H1 (cell line): ENCODE data around the gene PLAC1. TPM values are rescaled to one million over a fixed set of nuclear protein-coding genes. Genes with fewer than 3 reads are reported as not detected.

Source experiments
- CTCF ChIA-PET: fragments of 300-600 bp; sonication (Branson Sonifier 250); formaldehyde crosslinking; loops from one replicate; lab custom pipeline; 2021; ENCODE audit not compliant: partially characterized antibody; lab: Charles Lee
- POLR2A ChIA-PET: fragments of 300-600 bp; sonication (Branson Sonifier 250); formaldehyde crosslinking; loops from one replicate; lab custom pipeline; 2021; ENCODE audit warnings: inconsistent platforms; ENCODE audit not compliant: partially characterized antibody; lab: Charles Lee
- DNase-seq, 2 experiments: peaks; one replicate each; pipeline versions ENCODE4 v3.0.0 to v3.0.0-alpha.2; 2010 to 2022; ENCODE audit warnings: low spot score in 2 of 2, low read depth in 1 of 2, mixed read lengths in 1 of 2
- FAIRE-seq: peaks from 2 replicates; lab custom pipeline; 2011; peaks lifted over from hg19 to GRCh38; lab: Jason Lieb, UNC
- H2AFZ ChIP-seq: 2 replicates; pipeline ENCODE4 v1.8.1; 2012; ENCODE audit warnings: low read length, inconsistent platforms
- H2AK5ac ChIP-seq: 2 replicates; pipeline ENCODE4 v1.6.1; 2013; ENCODE audit warnings: low read depth, low read length
- H2BK120ac ChIP-seq: replicated peaks from 2 replicates; pipeline ENCODE3; 2013; ENCODE audit warnings: low read depth, low read length, inconsistent platforms
- H2BK12ac ChIP-seq: 2 replicates; pipeline ENCODE4 v1.6.1; 2013; ENCODE audit warnings: low read depth, low read length
- H2BK15ac ChIP-seq: 2 replicates; pipeline ENCODE4 v1.6.1; 2013; ENCODE audit warnings: low read length
- H2BK20ac ChIP-seq: 2 replicates; pipeline ENCODE4 v1.6.1; 2013; ENCODE audit warnings: low read length
- H2BK5ac ChIP-seq: 2 replicates; pipeline ENCODE4 v1.6.1; 2013; ENCODE audit warnings: low read depth, low read length
- H3K14ac ChIP-seq: 2 replicates; pipeline ENCODE4 v1.6.1; 2013; ENCODE audit warnings: inconsistent platforms; ENCODE audit not compliant: insufficient read length
- H3K18ac ChIP-seq: 2 replicates; pipeline ENCODE4 v1.6.1; 2013; ENCODE audit warnings: low read length; ENCODE audit errors: extremely low read depth
- H3K23ac ChIP-seq: 2 replicates; pipeline ENCODE4 v1.6.1; 2013; ENCODE audit warnings: inconsistent platforms; ENCODE audit not compliant: insufficient read length
- H3K23me2 ChIP-seq: 2 replicates; pipeline ENCODE4 v1.6.1; 2013; ENCODE audit warnings: low read depth, low read length
- H3K27ac ChIP-seq: 2 replicates; pipeline ENCODE4 v1.6.1; 2011; ENCODE audit warnings: low read depth, low read length, inconsistent platforms
- H3K27me3 ChIP-seq, 4 experiments: replicated peaks in 1 of 4; 1 replicate in 1 of 4; 2 replicates in 3 of 4; pipeline versions ENCODE4 v1.6.1 to v1.8.1; 2011 to 2013; ENCODE audit warnings: low read length in 3 of 4, mild to moderate bottlenecking in 3 of 4, inconsistent platforms in 2 of 4, mixed read lengths in 2 of 4, moderate library complexity in 1 of 4; ENCODE audit not compliant: control insufficient read depth in 3 of 4, insufficient read depth in 3 of 4; ENCODE audit errors: extremely low read depth in 1 of 4
- H3K36me3 ChIP-seq, 4 experiments: 2 replicates each; pipeline versions ENCODE4 v1.6.1 to v1.8.1; 2011 to 2013; ENCODE audit warnings: mild to moderate bottlenecking in 4 of 4, low read length in 3 of 4, moderate library complexity in 2 of 4, control low read depth in 1 of 4, inconsistent platforms in 1 of 4; ENCODE audit not compliant: insufficient read depth in 4 of 4, control insufficient read depth in 2 of 4
- H3K4ac ChIP-seq: replicated peaks from 2 replicates; pipeline ENCODE3; 2013; ENCODE audit warnings: low read length, low read depth, mixed read lengths, inconsistent platforms; ENCODE audit not compliant: insufficient read length
- H3K4me1 ChIP-seq, 4 experiments: replicated peaks in 1 of 4; 1 replicate in 1 of 4; 2 replicates in 3 of 4; pipeline versions ENCODE4 v1.6.1 to v1.8.1; 2011 to 2013; ENCODE audit warnings: low read length in 3 of 4, inconsistent platforms in 2 of 4, mixed read lengths in 1 of 4; ENCODE audit not compliant: insufficient read depth in 4 of 4, control insufficient read depth in 3 of 4
- H3K4me2 ChIP-seq, 2 experiments: 2 replicates each; pipeline versions ENCODE4 v1.6.1 to v1.8.1; 2011 to 2013; ENCODE audit warnings: low read depth in 2 of 2, low read length in 2 of 2, control low read depth in 1 of 2, inconsistent platforms in 1 of 2, mild to moderate bottlenecking in 1 of 2; ENCODE audit not compliant: insufficient read depth in 1 of 2
- H3K4me3 ChIP-seq, 4 experiments: fragments of 200-600, 300-600 bp in 1 of 4; sonication (generic), shearing (Covaris generic), sonication (Bioruptor Twin) in 1 of 4; 2 replicates each; pipeline versions ENCODE4 v1.5.1 to v1.8.1; 2011 to 2016; ENCODE audit warnings: low read length in 4 of 4, low read depth in 3 of 4, control low read depth in 2 of 4, inconsistent platforms in 2 of 4, mild to moderate bottlenecking in 2 of 4, mixed read lengths in 1 of 4, moderate library complexity in 1 of 4; ENCODE audit not compliant: insufficient read depth in 2 of 4; ENCODE audit errors: extremely low read depth in 1 of 4
- H3K56ac ChIP-seq: replicated peaks from 2 replicates; pipeline ENCODE3; 2013; ENCODE audit warnings: low read depth, mild to moderate bottlenecking, mixed read lengths, low read length, inconsistent platforms; ENCODE audit not compliant: insufficient read length
- H3K79me1 ChIP-seq: 2 replicates; pipeline ENCODE4 v1.6.1; 2013; ENCODE audit warnings: low read depth, low read length, control low read depth
- H3K79me2 ChIP-seq, 2 experiments: 2 replicates each; pipeline versions ENCODE4 v1.6.1 to v1.8.1; 2012 to 2013; ENCODE audit warnings: low read length in 2 of 2, mild to moderate bottlenecking in 2 of 2, inconsistent platforms in 1 of 2; ENCODE audit not compliant: insufficient read depth in 2 of 2, control insufficient read depth in 1 of 2
- H3K9ac ChIP-seq, 4 experiments: replicated peaks in 1 of 4; 1 replicate in 1 of 4; 2 replicates in 3 of 4; pipeline versions ENCODE4 v1.6.1 to v1.8.1; 2011 to 2013; ENCODE audit warnings: low read depth in 3 of 4, low read length in 3 of 4, control low read depth in 2 of 4, mild to moderate bottlenecking in 2 of 4, moderate library complexity in 2 of 4, inconsistent platforms in 1 of 4; ENCODE audit errors: extremely low read depth in 1 of 4
- H3K9me3 ChIP-seq, 2 experiments: 2 replicates each; pipeline versions ENCODE4 v1.6.1 to v1.8.1; 2012 to 2013; ENCODE audit warnings: mild to moderate bottlenecking in 2 of 2, moderate library complexity in 2 of 2, control low read depth in 1 of 2, inconsistent platforms in 1 of 2, low read depth in 1 of 2, low read length in 1 of 2, mixed read lengths in 1 of 2; ENCODE audit not compliant: insufficient read depth in 2 of 2
- H4K20me1 ChIP-seq, 2 experiments: replicated peaks in 1 of 2; 2 replicates each; pipeline versions ENCODE3 to v1.8.1; 2011 to 2013; ENCODE audit warnings: inconsistent platforms in 2 of 2, low read length in 2 of 2, mild to moderate bottlenecking in 1 of 2; ENCODE audit not compliant: insufficient read depth in 2 of 2, control insufficient read depth in 1 of 2
- H4K5ac ChIP-seq: 2 replicates; pipeline ENCODE4 v1.6.1; 2013; ENCODE audit warnings: low read length, low read depth, mixed read lengths, inconsistent platforms; ENCODE audit not compliant: insufficient read length
- H4K8ac ChIP-seq: 2 replicates; pipeline ENCODE4 v1.8.0; 2013; ENCODE audit warnings: mild to moderate bottlenecking, moderate library complexity, low read length, inconsistent platforms; ENCODE audit not compliant: insufficient read depth; ENCODE audit errors: extremely low read depth
- H4K91ac ChIP-seq: replicated peaks from 2 replicates; pipeline ENCODE3; 2013; ENCODE audit warnings: low read length, mixed read lengths, inconsistent platforms; ENCODE audit not compliant: insufficient read length
- ATF3 ChIP-seq: IDR thresholded peaks from 2 replicates; pipeline ENCODE4 v1.6.1; 2011; ENCODE audit warnings: low read depth, mild to moderate bottlenecking, low read length; ENCODE audit not compliant: insufficient read depth
- BACH1 ChIP-seq: IDR thresholded peaks from 2 replicates; pipeline ENCODE4 v1.6.1; 2012; ENCODE audit warnings: low read length, improper control_type of control experiment
- CEBPB ChIP-seq: IDR thresholded peaks from 2 replicates; pipeline ENCODE4 v1.6.1; 2012; ENCODE audit warnings: low read depth, low read length
- CHD1 ChIP-seq: IDR thresholded peaks from 2 replicates; pipeline ENCODE4 v1.6.1; 2012; ENCODE audit warnings: low read depth, low read length, improper control_type of control experiment
- KDM1A ChIP-seq: fragments of 200-600, 300-600 bp; sonication (generic); IDR thresholded peaks from 2 replicates; pipeline ENCODE4 v1.7.1; 2016; ENCODE audit warnings: mild to moderate bottlenecking, low read length, borderline replicate concordance
- KDM5A ChIP-seq: fragments of 200-600 bp; IDR thresholded peaks from 2 replicates; pipeline ENCODE4 v1.7.1; 2012; ENCODE audit warnings: mild to moderate bottlenecking, low read length, inconsistent platforms, mixed read lengths
- MAFK ChIP-seq: IDR thresholded peaks from 2 replicates; pipeline ENCODE4 v1.6.1; 2012; ENCODE audit warnings: low read depth, mild to moderate bottlenecking, improper control_type of control experiment, low read length
- MAX ChIP-seq: IDR thresholded peaks from 2 replicates; pipeline ENCODE4 v1.6.1; 2012; ENCODE audit warnings: inconsistent platforms
- SIRT6 ChIP-seq: IDR thresholded peaks from one replicate; pipeline ENCODE4 v1.7.1; 2012; ENCODE audit warnings: low read length, inconsistent platforms
- SP2 ChIP-seq: IDR thresholded peaks from 2 replicates; pipeline ENCODE4 v1.6.1; 2012; ENCODE audit warnings: mild to moderate bottlenecking, low read length, inconsistent platforms
- SP4 ChIP-seq: IDR thresholded peaks from 2 replicates; pipeline ENCODE4 v1.6.1; 2012; ENCODE audit warnings: low read length, inconsistent platforms
- YY1 ChIP-seq: IDR thresholded peaks from 2 replicates; pipeline ENCODE4 v1.6.1; 2011; ENCODE audit warnings: low read depth, mild to moderate bottlenecking, low read length
- ZNF274 ChIP-seq: IDR thresholded peaks from 2 replicates; pipeline ENCODE4 v1.7.0; 2012; ENCODE audit warnings: low read length, borderline replicate concordance; ENCODE audit errors: extremely low read depth
- WGBS, 2 experiments: shearing (Covaris generic) in 1 of 2; methylation state at CpG; one replicate each; pipeline versions ENCODE4 v1.1.6 to v1.1.7; 2013 to 2015; ENCODE audit warnings: low lambda C conversion rate in 2 of 2, mixed read lengths in 2 of 2, inconsistent platforms in 1 of 2, low coverage in 1 of 2, missing lambda C conversion rate in 1 of 2; ENCODE audit not compliant: insufficient replicate concordance in 2 of 2, insufficient coverage in 1 of 2, insufficient read length in 1 of 2; ENCODE audit errors: extremely low coverage in 1 of 2, missing lambda C conversion rate in 1 of 2; 5-methylcytosine and 5-hydroxymethylcytosine counted together
- polyA plus RNA-seq, 7 experiments: library from polyadenylated mRNA; depleted of rRNA in 3 of 7; stranded (reverse) in 5 of 7; unstranded in 2 of 7; fragments of >200 nt in 5 of 7; fragments of 200-250 nt in 2 of 7; gene quantifications; 1 replicate in 5 of 7; 2 replicates in 1 of 7; 4 replicates in 1 of 7; pipeline versions ENCODE4 v1.2.1 to v1.2.3, GENCODE V29; 2011 to 2013; ENCODE audit warnings: missing spikeins in 2 of 7, mixed read lengths in 2 of 7
- total RNA-seq: library from RNA; stranded (reverse); fragmentation: NEBNext Ultra II Directional; extraction: Animal tissue kit (Norgen Biotek cat#: 25700); gene quantifications from 2 replicates; pipeline ENCODE4 v1.2.1, GENCODE V29; 2021

The PLAC1 gene
- total and polyA plus RNA-seq, 2 of the 8 experiments (the other 6 are each of a cell fraction or from before 2014, with no cell fraction given): 1.8 TPM; not detected in 1

GRCh38 chrX:134529481-134529880 lies 128.8 kb downstream of the PLAC1 start:
- Histone ChIP-seq H3K56ac (no peak overlapping the region), H3K4me3 (no peak overlapping the region), H3K27ac (no peak overlapping the region), H2BK20ac (no peak overlapping the region), H2AFZ (no peak overlapping the region), H4K8ac (no peak overlapping the region), H4K20me1 (no peaks in the 10 kb centered on the region), H3K27me3 (no peaks in the 10 kb centered on the region), H4K91ac (no peak overlapping the region), H2BK5ac (no peak overlapping the region), H3K4ac (no peak overlapping the region), H2AK5ac (no peak overlapping the region), H3K23ac (no peak overlapping the region), H3K9me3 (no peaks in the 10 kb centered on the region), H3K36me3 (no peaks in the 10 kb centered on the region), H3K9ac (no peak overlapping the region), H3K23me2 (no peaks in the 10 kb centered on the region), H3K79me2 (no peaks in the 10 kb centered on the region), H4K5ac (no peak overlapping the region), H3K18ac (no peak overlapping the region), H2BK12ac (no peak overlapping the region), H3K14ac (no peak overlapping the region), H2BK120ac (no peak overlapping the region), H3K4me1 (peaks cover 0 to 9% (median 0%) of the 10 kb centered on the region in 4 experiments; a peak in 2 of 7 replicates), H3K79me1 (no peaks in the 10 kb centered on the region), H2BK15ac (no peak overlapping the region), H3K4me2 (no peak overlapping the region)
- ChIA-PET POLR2A (interaction anchor here (0.6 kb wide), 1 partner anchor 55 kb away, joined by 3 read pairs; no protein-coding TSS in a partner anchor), CTCF (interaction anchor here (1.0 to 1.3 kb wide), 2 partner anchors 9 to 254 kb away, joined by 4 to 6 read pairs; no protein-coding TSS in a partner anchor)
- TF ChIP-seq KDM1A (no peak), YY1 (no peak), MAX (no peak), SP2 (no peak), SIRT6 (no peak), CHD1 (no peak), SP4 (no peak), CEBPB (no peak), BACH1 (no peak), ATF3 (no peak), ZNF274 (no peak), KDM5A (no peak), MAFK (no peak)
- FAIRE-seq: no peak
- DNase-seq: no peak
- WGBS, 2 experiments: 96% methylated on average over 4 of the region's 6 CpGs; no CpG with 5 or more reads in 1 of the 2 experiments
